Measurements from ENCODE around the gene WNT10A.

WNT10A gene

GRCh38 chr2:218875692-218876246, 4.9 kb upstream of the WNT10A start:
- Histone ChIP-seq H3K27me3 (ENCODE audit: insufficient read depth, poor library complexity, severe bottlenecking) (no peaks in the 10 kb centered on the region), H3K27ac (ENCODE audit: poor library complexity, severe bottlenecking) (no peak overlapping the region), H3K9me3 (ENCODE audit: severe bottlenecking) (no peaks in the 10 kb centered on the region), H3K36me3 (ENCODE audit: low read depth) (no peaks in the 10 kb centered on the region), H3K4me3 (ENCODE audit: severe bottlenecking) (no peak overlapping the region), H3K4me1 (ENCODE audit: insufficient read depth, poor library complexity, severe bottlenecking) (no peaks in the 10 kb centered on the region)
- ATAC-seq (ENCODE audit: low read depth) (no peak), DNase-seq (ENCODE audit: low spot score) (no peak)
- TF ChIP-seq CTCF (IDR thresholded peaks at IDR 0.05; ENCODE audit: poor library complexity, severe bottlenecking) = no peak

GRCh38 chr2:218876562-218877219, 4.0 kb upstream of the WNT10A start:
- no peaks in the 10 kb centered on the region for H3K36me3 ChIP-seq (ENCODE audit: low read depth)
- H3K4me1 ChIP-seq (ENCODE audit: insufficient read depth, poor library complexity, severe bottlenecking) = no peaks in the 10 kb centered on the region
- peak; percentile 39; the same call in 2 of the 3 replicates for ATAC-seq (ENCODE audit: low read depth)
- no peaks in the 10 kb centered on the region for H3K9me3 ChIP-seq (ENCODE audit: severe bottlenecking)
- H3K27me3 ChIP-seq (ENCODE audit: insufficient read depth, poor library complexity, severe bottlenecking) = no peaks in the 10 kb centered on the region
- no peak for DNase-seq (ENCODE audit: low spot score)
- peak; percentile 94 for TF ChIP-seq CTCF (IDR thresholded peaks at IDR 0.05; ENCODE audit: poor library complexity, severe bottlenecking)
- H3K27ac ChIP-seq (ENCODE audit: poor library complexity, severe bottlenecking) = no peak overlapping the region
- H3K4me3 ChIP-seq (ENCODE audit: severe bottlenecking) = no peak overlapping the region

GRCh38 chr2:218877331-218877730, 3.3 kb upstream of the WNT10A start:
- TF ChIP-seq CTCF (IDR thresholded peaks at IDR 0.05; ENCODE audit: poor library complexity, severe bottlenecking) = no peak
- Histone ChIP-seq H3K4me3 (ENCODE audit: severe bottlenecking) (no peak overlapping the region), H3K27ac (ENCODE audit: poor library complexity, severe bottlenecking) (no peak overlapping the region), H3K27me3 (ENCODE audit: insufficient read depth, poor library complexity, severe bottlenecking) (no peaks in the 10 kb centered on the region), H3K4me1 (ENCODE audit: insufficient read depth, poor library complexity, severe bottlenecking) (peaks cover under 1% of the 10 kb centered on the region), H3K36me3 (ENCODE audit: low read depth) (no peaks in the 10 kb centered on the region), H3K9me3 (ENCODE audit: severe bottlenecking) (no peaks in the 10 kb centered on the region)
- DNase-seq (ENCODE audit: low spot score) = no peak
- no peak for ATAC-seq (ENCODE audit: low read depth)

- no peak for DNase-seq (ENCODE audit: low spot score)
- ATAC-seq (ENCODE audit: low read depth) = no peak
- Histone ChIP-seq H3K9me3 (ENCODE audit: severe bottlenecking) (no peaks in the 10 kb centered on the region), H3K36me3 (ENCODE audit: low read depth) (no peaks in the 10 kb centered on the region), H3K27me3 (ENCODE audit: insufficient read depth, poor library complexity, severe bottlenecking) (no peaks in the 10 kb centered on the region), H3K4me1 (ENCODE audit: insufficient read depth, poor library complexity, severe bottlenecking) (peaks cover 6% of the 10 kb centered on the region), H3K4me3 (ENCODE audit: severe bottlenecking) (no peak overlapping the region), H3K27ac (ENCODE audit: poor library complexity, severe bottlenecking) (no peak overlapping the region)
- TF ChIP-seq CTCF (IDR thresholded peaks at IDR 0.05; ENCODE audit: poor library complexity, severe bottlenecking) = no peak
Measured at GRCh38 chr2:218877891-218878290, 2.8 kb upstream of the WNT10A start.

GRCh38 chr2:218878486-218878885, 2.2 kb upstream of the WNT10A start:
- ATAC-seq (ENCODE audit: low read depth) (no peak), DNase-seq (ENCODE audit: low spot score) (no peak)
- Histone ChIP-seq H3K9me3 (ENCODE audit: severe bottlenecking) (no peaks in the 10 kb centered on the region), H3K27ac (ENCODE audit: poor library complexity, severe bottlenecking) (no peak overlapping the region), H3K4me3 (ENCODE audit: severe bottlenecking) (no peak overlapping the region), H3K4me1 (ENCODE audit: insufficient read depth, poor library complexity, severe bottlenecking) (peaks cover 9% of the 10 kb centered on the region), H3K27me3 (ENCODE audit: insufficient read depth, poor library complexity, severe bottlenecking) (no peaks in the 10 kb centered on the region), H3K36me3 (ENCODE audit: low read depth) (no peaks in the 10 kb centered on the region)
- TF ChIP-seq CTCF (IDR thresholded peaks at IDR 0.05; ENCODE audit: poor library complexity, severe bottlenecking) = no peak

Data from RWPE2 (cell line).